NOMO-1 treated with DMSO at 0.1 percent for 48 hours (cell line): ENCODE results near the gene ABI3BP.

Experiments
- DNase-seq: peaks from one replicate; lab custom pipeline; 2025; ENCODE audit not compliant: unreplicated experiment; lab: John Stamatoyannopoulos, UW

Gene ABI3BP

DNA sequence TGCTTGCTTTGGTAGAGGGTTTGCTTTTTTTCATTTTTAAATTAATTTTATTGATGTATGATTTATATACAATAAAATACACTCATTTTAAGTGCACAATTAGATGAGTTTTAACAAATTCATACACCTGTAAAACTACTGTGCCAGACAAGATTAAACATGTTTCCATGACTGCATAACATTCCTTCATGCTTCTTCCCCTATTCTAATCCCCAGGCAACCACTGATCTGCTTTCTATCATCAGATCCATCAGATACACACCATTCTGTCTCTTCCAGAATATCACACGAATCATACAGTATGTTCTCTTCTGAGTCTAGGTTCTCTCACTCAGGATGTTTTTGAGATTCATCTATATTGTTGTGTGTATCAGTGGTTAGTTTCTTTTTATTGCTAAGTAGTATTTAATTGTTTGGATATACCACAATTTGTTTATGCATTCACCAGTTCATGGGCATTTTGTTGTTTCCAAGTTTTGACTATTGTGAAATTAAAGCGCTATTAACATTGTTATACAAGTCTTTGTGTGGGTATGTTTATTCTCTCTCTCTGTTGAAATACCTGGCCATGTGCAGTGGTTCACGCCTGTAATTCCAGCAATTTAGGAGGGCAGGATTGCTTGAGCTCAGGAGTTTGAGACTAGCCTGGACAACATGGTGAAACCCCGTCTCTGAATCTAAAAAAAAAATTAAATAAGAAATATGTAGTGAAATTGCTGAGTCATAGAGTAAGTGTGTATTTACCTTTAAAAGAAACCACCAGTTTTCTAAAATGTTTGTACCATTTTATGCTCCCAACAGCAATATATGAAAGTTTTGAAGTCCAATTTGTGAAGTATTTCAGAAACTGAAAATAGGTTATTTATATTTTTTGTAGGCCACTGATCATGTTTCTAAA lies 290.9 kb downstream of the ABI3BP start:
- no peak for DNase-seq

DNA sequence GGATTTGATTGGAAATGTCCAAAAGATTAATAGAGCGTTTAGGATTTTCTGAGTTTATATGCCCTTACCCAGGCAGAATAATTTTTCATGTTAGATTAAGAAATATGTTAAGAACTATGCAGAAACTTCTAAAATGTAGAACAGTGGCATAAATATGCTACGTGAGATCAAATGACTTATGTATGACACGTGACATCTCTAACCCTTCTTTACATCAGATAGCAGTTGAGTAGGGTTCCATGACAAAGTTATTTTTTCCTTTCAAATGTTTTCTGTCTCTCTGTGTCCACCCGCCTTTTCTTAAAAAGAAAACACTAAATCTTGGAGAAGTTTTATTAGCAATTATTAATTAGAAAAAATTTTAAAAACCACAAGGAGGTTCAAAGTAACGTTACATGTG lies 292.5 kb downstream of the ABI3BP start:
- no peak for DNase-seq
